Breast epithelium (tissue), 4 donors: Measurements from ENCODE around the gene EIF4G3. TPM values are rescaled to one million over a fixed set of nuclear protein-coding genes. Genes with fewer than 3 reads are reported as not detected.
"Not testable (repeated sequence)": the region's sequence is repeated elsewhere in the genome, so short reads cannot be mapped to it uniquely, and the experiment has no call there.

Source experiments
- DNase-seq, 2 donors: peaks; one replicate each; pipeline ENCODE4 v3.0.0-alpha.2; 2019; ENCODE audit warnings: low spot score in 2 of 2
- H3K27ac ChIP-seq, 2 donors: fragments of 200-600 bp; sonication (generic) in 1 of 2; one replicate each; pipeline ENCODE4 v1.5.1; 2016 to 2019; ENCODE audit warnings: mild to moderate bottlenecking in 1 of 2
- H3K27me3 ChIP-seq, 2 donors: fragments of 200-600 bp; sonication (generic) in 1 of 2; one replicate each; pipeline versions ENCODE4 v1.5.1 to v1.6.0; 2017 to 2019; ENCODE audit warnings: control low read depth in 1 of 2, mild to moderate bottlenecking in 1 of 2
- H3K36me3 ChIP-seq: fragments of 200-600 bp; one replicate; pipeline ENCODE4 v1.5.1; 2019
- H3K4me1 ChIP-seq, 2 donors: fragments of 200-600 bp; sonication (generic); one replicate each; pipeline ENCODE4 v1.5.1; 2016 to 2019; ENCODE audit warnings: control low read depth in 1 of 2
- H3K4me3 ChIP-seq, 3 donors: fragments of 200-600 bp; sonication (generic); 1 replicate in 2 of 3; 2 replicates in 1 of 3; pipeline ENCODE4 v1.5.1; 2016 to 2019; ENCODE audit warnings: mild to moderate bottlenecking in 3 of 3, moderate library complexity in 2 of 3
- H3K9me3 ChIP-seq, 2 donors: fragments of 200-600 bp; sonication (generic) in 1 of 2; one replicate each; pipeline ENCODE4 v1.5.1; 2016 to 2019; ENCODE audit warnings: control low read depth in 1 of 2
- CTCF ChIP-seq, 3 donors: fragments of 450-650 bp; IDR thresholded peaks; one replicate each; pipeline ENCODE4 v1.5.1; 2016 to 2017; ENCODE audit warnings: antibody characterized with exemption in 3 of 3, mild to moderate bottlenecking in 3 of 3, moderate library complexity in 3 of 3
- POLR2A ChIP-seq: fragments of 450-650 bp; IDR thresholded peaks from one replicate; pipeline ENCODE4 v1.6.1; 2016; ENCODE audit warnings: antibody characterized with exemption, mild to moderate bottlenecking, moderate library complexity
- POLR2AphosphoS5 ChIP-seq, 3 donors: sonication (generic); formaldehyde crosslinking; IDR thresholded peaks; one replicate each; pipeline ENCODE4 v1.6.1; 2017; ENCODE audit warnings: antibody characterized with exemption in 3 of 3
- intact Hi-C: fragments of 100-400 bp; cut with DNase I; formaldehyde crosslinking; loops from one replicate; pipeline ENCODE4 v1.15.1; 2023; ENCODE audit warnings: low total_unique reads
- total RNA-seq, 3 donors: library from RNA; depleted of rRNA; stranded (reverse); fragments of >200 nt; gene quantifications; one replicate each; pipeline ENCODE4 v1.1.0, GENCODE V29; 2016

EIF4G3 gene
- total RNA-seq, 3 donors from 2014 or later = 37.8 to 52.4 (median 50.8) TPM

GRCh38 chr1:20811916-20812315, 364.8 kb downstream of the EIF4G3 start:
- Histone ChIP-seq H3K27me3 (no peaks in the 10 kb centered on the region), H3K4me1 (no peaks in the 10 kb centered on the region), H3K4me3 (no peak overlapping the region), H3K9me3 (no peaks in the 10 kb centered on the region), H3K36me3 (peaks cover 7% of the 10 kb centered on the region), H3K27ac (no peak overlapping the region)
- DNase-seq = no peak
- no peak for TF ChIP-seq POLR2A
- TF ChIP-seq POLR2AphosphoS5 (IDR thresholded peaks at IDR 0.05) = no peak
- no peak for TF ChIP-seq CTCF (IDR thresholded peaks at IDR 0.05)
- intact Hi-C loops = no loop called here

- H3K9me3 ChIP-seq = no peaks in the 10 kb centered on the region
- DNase-seq = no peak
- no peaks in the 10 kb centered on the region for H3K27me3 ChIP-seq
- no peaks in the 10 kb centered on the region for H3K4me1 ChIP-seq
- H3K4me3 ChIP-seq = no peak overlapping the region
- intact Hi-C loops = no loop called here
- H3K27ac ChIP-seq = no peak overlapping the region
- H3K36me3 ChIP-seq = no peaks in the 10 kb centered on the region
- TF ChIP-seq POLR2A = no peak
- no peak for TF ChIP-seq CTCF (IDR thresholded peaks at IDR 0.05)
- no peak for TF ChIP-seq POLR2AphosphoS5 (IDR thresholded peaks at IDR 0.05)
Observed at GRCh38 chr1:20793236-20793635, 383.5 kb downstream of the EIF4G3 start.

- DNase-seq = no peak
- H3K27ac ChIP-seq = no peak overlapping the region
- no peaks in the 10 kb centered on the region for H3K27me3 ChIP-seq
- H3K36me3 ChIP-seq = no peaks in the 10 kb centered on the region
- H3K4me3 ChIP-seq = no peak overlapping the region
- TF ChIP-seq POLR2AphosphoS5 (IDR thresholded peaks at IDR 0.05) = no peak
- no peak for TF ChIP-seq CTCF (IDR thresholded peaks at IDR 0.05)
- TF ChIP-seq POLR2A = no peak
- H3K4me1 ChIP-seq = no peaks in the 10 kb centered on the region
- intact Hi-C loops = no loop called here
- H3K9me3 ChIP-seq = no peaks in the 10 kb centered on the region
Observed at GRCh38 chr1:20792196-20792595, 384.5 kb downstream of the EIF4G3 start.

- intact Hi-C loops = no loop called here
- no peak overlapping the region for H3K4me3 ChIP-seq
- no peak overlapping the region for H3K27ac ChIP-seq
- no peaks in the 10 kb centered on the region for H3K9me3 ChIP-seq
- no peaks in the 10 kb centered on the region for H3K4me1 ChIP-seq
- no peak for TF ChIP-seq POLR2A
- TF ChIP-seq CTCF (IDR thresholded peaks at IDR 0.05) = no peak
- TF ChIP-seq POLR2AphosphoS5 (IDR thresholded peaks at IDR 0.05) = no peak
- no peaks in the 10 kb centered on the region for H3K27me3 ChIP-seq
- DNase-seq = no peak
- H3K36me3 ChIP-seq = no peaks in the 10 kb centered on the region
Observed at GRCh38 chr1:20790785-20791184, 385.9 kb downstream of the EIF4G3 start.

DNA sequence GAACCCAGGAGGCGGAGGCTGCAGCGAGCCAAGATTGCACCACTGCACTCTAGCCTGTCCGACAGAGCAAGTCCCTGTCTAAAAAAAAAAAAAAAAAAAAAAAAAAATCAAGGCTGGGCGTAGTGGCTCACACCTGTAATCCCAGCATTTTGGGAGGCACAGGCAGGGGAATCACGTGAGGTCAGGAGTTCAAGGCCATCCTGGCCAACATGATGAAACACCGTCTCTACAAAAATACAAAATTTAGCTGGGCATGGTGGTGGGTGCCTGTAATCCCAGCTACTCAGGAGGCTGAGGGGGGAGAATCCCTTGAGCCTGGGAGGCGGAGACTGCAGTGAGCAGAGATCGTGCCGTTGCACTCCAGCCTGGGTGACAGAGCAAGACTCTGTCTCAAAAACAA, 387.1 kb downstream of the EIF4G3 start:
- not testable (repeated sequence) for H3K4me1 ChIP-seq, H3K27ac ChIP-seq

More for the DNA sequence above, 387.1 kb downstream of the EIF4G3 start:
- H3K36me3 ChIP-seq, H3K27me3 ChIP-seq, H3K9me3 ChIP-seq, intact Hi-C loops, DNase-seq, H3K4me3 ChIP-seq: not testable (repeated sequence)
